ENCODE measurements around the gene IGSF21.

- no peak for TF ChIP-seq CTCF (conservative IDR thresholded peaks at IDR 0.05)
- TF ChIP-seq ZFX (IDR thresholded peaks at IDR 0.05) = no peak
Measured at GRCh38 chr1:18118078-18118477, 10.5 kb downstream of the IGSF21 start.
